Mesenchymal stem cell (in vitro differentiated cells and primary cell): ENCODE results near the gene EPS8L3.

ENCODE experiments used
- DNase-seq: peaks from one replicate; pipeline ENCODE4 v3.0.0-alpha.2; 2013
- H2AFZ ChIP-seq: one replicate; pipeline ENCODE4 v1.6.1; 2013; ENCODE audit warnings: low read depth, mild to moderate bottlenecking, control low read depth, inconsistent platforms, low read length, moderate library complexity
- H2AK5ac ChIP-seq: 2 replicates; pipeline ENCODE4 v1.6.1; 2013; ENCODE audit warnings: low read length, moderate library complexity, mild to moderate bottlenecking, inconsistent platforms; ENCODE audit not compliant: severe bottlenecking
- H2BK120ac ChIP-seq: one replicate; pipeline ENCODE4 v1.6.1; 2013; ENCODE audit warnings: low read depth, mild to moderate bottlenecking, inconsistent platforms, low read length, moderate library complexity
- H2BK12ac ChIP-seq, 2 experiments: one replicate each; pipeline ENCODE4 v1.6.1; 2013; ENCODE audit warnings: inconsistent platforms in 2 of 2, low read length in 2 of 2, mild to moderate bottlenecking in 2 of 2, moderate library complexity in 2 of 2, control low read depth in 1 of 2
- H2BK15ac ChIP-seq: one replicate; pipeline ENCODE4 v1.6.1; 2013; ENCODE audit warnings: mild to moderate bottlenecking, low read depth, inconsistent platforms; ENCODE audit not compliant: poor library complexity, severe bottlenecking
- H2BK5ac ChIP-seq: 2 replicates; pipeline ENCODE4 v1.6.1; 2013; ENCODE audit warnings: low read depth, mild to moderate bottlenecking, low read length, control low read depth, inconsistent platforms; ENCODE audit not compliant: poor library complexity, severe bottlenecking
- H3K14ac ChIP-seq, 2 experiments: one replicate each; pipeline ENCODE4 v1.6.1; 2013; ENCODE audit warnings: inconsistent platforms in 2 of 2, low read length in 2 of 2, control low read depth in 1 of 2, mild to moderate bottlenecking in 1 of 2, moderate library complexity in 1 of 2
- H3K18ac ChIP-seq, 2 experiments: one replicate each; pipeline ENCODE4 v1.6.1; 2013; ENCODE audit warnings: inconsistent platforms in 2 of 2, low read length in 2 of 2, control low read depth in 1 of 2, low read depth in 1 of 2, mild to moderate bottlenecking in 1 of 2
- H3K23ac ChIP-seq, 2 experiments: one replicate each; pipeline ENCODE4 v1.6.1; 2013; ENCODE audit warnings: inconsistent platforms in 2 of 2, low read length in 2 of 2, mild to moderate bottlenecking in 2 of 2, moderate library complexity in 2 of 2, control low read depth in 1 of 2
- H3K27ac ChIP-seq: 2 replicates; pipeline ENCODE4 v1.5.1; 2013; ENCODE audit warnings: mild to moderate bottlenecking, moderate library complexity, low read length, control low read depth, inconsistent platforms; ENCODE audit not compliant: poor library complexity, severe bottlenecking
- H3K27me3 ChIP-seq, 2 experiments: 2 replicates each; pipeline versions ENCODE4 v1.6.1 to v1.7.0; 2013; ENCODE audit warnings: low read length in 2 of 2, mild to moderate bottlenecking in 2 of 2, moderate library complexity in 2 of 2, control low read depth in 1 of 2, inconsistent platforms in 1 of 2; ENCODE audit not compliant: control insufficient read depth in 1 of 2, insufficient read depth in 1 of 2
- H3K36me3 ChIP-seq, 2 experiments: 2 replicates each; pipeline versions ENCODE4 v1.6.1 to v1.7.0; 2013; ENCODE audit warnings: low read length in 2 of 2, control low read depth in 1 of 2, inconsistent platforms in 1 of 2, low read depth in 1 of 2, mild to moderate bottlenecking in 1 of 2; ENCODE audit not compliant: insufficient read depth in 2 of 2, control insufficient read depth in 1 of 2
- H3K4ac ChIP-seq, 2 experiments: one replicate each; pipeline ENCODE4 v1.6.1; 2013; ENCODE audit warnings: inconsistent platforms in 2 of 2, low read length in 2 of 2, mild to moderate bottlenecking in 2 of 2, moderate library complexity in 2 of 2, control low read depth in 1 of 2, low read depth in 1 of 2
- H3K4me1 ChIP-seq: 2 replicates; pipeline ENCODE4 v1.6.1; 2013; ENCODE audit warnings: low read depth, low read length, control low read depth; ENCODE audit not compliant: control insufficient read depth, insufficient read depth
- H3K4me2 ChIP-seq: 2 replicates; pipeline ENCODE4 v1.6.1; 2013; ENCODE audit warnings: low read length, mild to moderate bottlenecking, inconsistent platforms; ENCODE audit not compliant: poor library complexity, severe bottlenecking
- H3K4me3 ChIP-seq, 2 experiments: 2 replicates each; pipeline versions ENCODE4 v1.5.1 to v1.7.0; 2013; ENCODE audit warnings: low read length in 2 of 2, mild to moderate bottlenecking in 2 of 2, control low read depth in 1 of 2, low read depth in 1 of 2; ENCODE audit not compliant: insufficient read depth in 1 of 2
- H3K79me1 ChIP-seq: replicated peaks from 2 replicates; pipeline ENCODE4 v1.6.1; 2013; ENCODE audit warnings: mild to moderate bottlenecking, control low read depth, low read length, inconsistent platforms; ENCODE audit not compliant: poor library complexity, severe bottlenecking
- H3K9ac ChIP-seq: 2 replicates; pipeline ENCODE4 v1.7.0; 2013; ENCODE audit warnings: mild to moderate bottlenecking, low read length, moderate library complexity
- H3K9me3 ChIP-seq: 2 replicates; pipeline ENCODE4 v1.7.0; 2013; ENCODE audit warnings: mild to moderate bottlenecking, low read length; ENCODE audit not compliant: control insufficient read depth
- H4K8ac ChIP-seq: one replicate; pipeline ENCODE4 v1.6.1; 2013; ENCODE audit warnings: inconsistent platforms, mild to moderate bottlenecking, low read length, moderate library complexity
- H4K91ac ChIP-seq: one replicate; pipeline ENCODE4 v1.6.1; 2013; ENCODE audit warnings: mild to moderate bottlenecking, low read length, inconsistent platforms
- WGBS: methylation state at CpG from one replicate; pipeline ENCODE4 v1.1.7; 2013; ENCODE audit warnings: mixed read lengths; 5-methylcytosine and 5-hydroxymethylcytosine counted together

EPS8L3 gene

GRCh38 chr1:109717729-109718128 is 46.0 kb downstream of the EPS8L3 start:
- H2BK5ac ChIP-seq = no peak overlapping the region
- 89% methylated on average over 5 of the region's 5 CpGs for WGBS
- no peak overlapping the region for H2BK120ac ChIP-seq

GRCh38 chr1:109716570-109717090 is 47.1 kb downstream of the EPS8L3 start:
- Histone ChIP-seq H2AK5ac (no peak overlapping the region), H2BK15ac (peak overlapping the region; percentile 84), H3K14ac (no peak overlapping the region), H3K23ac (no peak overlapping the region), H3K4ac (no peak overlapping the region), H3K9ac (no peak overlapping the region), H2BK120ac (no peak overlapping the region), H2BK5ac (no peak overlapping the region), H2AFZ (no peak overlapping the region), H3K36me3 (no peaks in the 10 kb centered on the region), H3K27me3 (peaks cover 2 to 3% of the 10 kb centered on the region in 2 experiments), H3K4me3 (no peak overlapping the region), H4K8ac (no peak overlapping the region), H3K18ac (no peak overlapping the region), H3K27ac (no peak overlapping the region), H2BK12ac (no peak overlapping the region), H3K79me1 (no peaks in the 10 kb centered on the region), H4K91ac (no peak overlapping the region), H3K4me1 (peaks cover 3% of the 10 kb centered on the region), H3K9me3 (no peaks in the 10 kb centered on the region), H3K4me2 (no peak overlapping the region)
- WGBS = 93% methylated on average over 3 of the region's 3 CpGs
- DNase-seq = no peak

More at GRCh38 chr1:109717729-109718128, 46.0 kb downstream of the EPS8L3 start:
- Histone ChIP-seq H3K79me1 (no peaks in the 10 kb centered on the region), H3K23ac (no peak overlapping the region), H3K4me3 (no peak overlapping the region), H4K91ac (peak overlapping the region; percentile 11), H3K14ac (no peak overlapping the region), H3K27ac (no peak overlapping the region), H2AFZ (no peak overlapping the region), H4K8ac (no peak overlapping the region), H3K27me3 (peaks cover 2 to 3% of the 10 kb centered on the region in 2 experiments), H3K4me2 (no peak overlapping the region), H3K4me1 (peaks cover 2% of the 10 kb centered on the region), H3K9me3 (peaks cover 3% of the 10 kb centered on the region), H2AK5ac (no peak overlapping the region), H2BK12ac (peak overlapping the region; percentile 57 to 80), H3K4ac (no peak overlapping the region), H3K18ac (no peak overlapping the region), H3K9ac (no peak overlapping the region), H2BK15ac (no peak overlapping the region), H3K36me3 (no peaks in the 10 kb centered on the region)
- no peak for DNase-seq

GRCh38 chr1:109716121-109716520 is 47.6 kb downstream of the EPS8L3 start:
- Histone ChIP-seq H3K23ac (no peak overlapping the region), H2AK5ac (no peak overlapping the region), H3K4me3 (no peak overlapping the region), H3K4ac (no peak overlapping the region), H3K27ac (no peak overlapping the region), H3K4me1 (peaks cover 3% of the 10 kb centered on the region), H2BK5ac (no peak overlapping the region), H2BK12ac (no peak overlapping the region), H3K27me3 (peaks cover 2 to 3% of the 10 kb centered on the region in 2 experiments), H4K8ac (no peak overlapping the region), H2BK15ac (peak overlapping the region; percentile 84), H3K14ac (no peak overlapping the region), H2AFZ (no peak overlapping the region), H3K9ac (no peak overlapping the region), H3K9me3 (no peaks in the 10 kb centered on the region), H2BK120ac (no peak overlapping the region), H3K4me2 (no peak overlapping the region), H3K18ac (no peak overlapping the region), H3K36me3 (no peaks in the 10 kb centered on the region), H3K79me1 (no peaks in the 10 kb centered on the region), H4K91ac (no peak overlapping the region)
- whole genome bisulfite sequencing = 88% methylated on average over 2 of the region's 3 CpGs
- no peak for DNase-seq

GRCh38 chr1:109714661-109715372 is 48.9 kb downstream of the EPS8L3 start:
- Histone ChIP-seq H3K27me3 (peaks cover 2 to 3% of the 10 kb centered on the region in 2 experiments), H3K4me2 (no peak overlapping the region), H2AK5ac (no peak overlapping the region), H3K23ac (no peak overlapping the region), H3K4ac (no peak overlapping the region), H3K27ac (no peak overlapping the region), H3K4me3 (no peak overlapping the region), H2BK15ac (no peak overlapping the region), H2AFZ (no peak overlapping the region), H4K91ac (no peak overlapping the region), H2BK5ac (no peak overlapping the region), H2BK120ac (no peak overlapping the region), H3K18ac (no peak overlapping the region), H2BK12ac (no peak overlapping the region), H3K79me1 (no peaks in the 10 kb centered on the region), H3K9me3 (no peaks in the 10 kb centered on the region), H3K4me1 (peaks cover 3% of the 10 kb centered on the region), H3K36me3 (no peaks in the 10 kb centered on the region), H3K14ac (no peak overlapping the region), H4K8ac (no peak overlapping the region), H3K9ac (no peak overlapping the region)
- no peak for DNase-seq
- 91% methylated on average over 12 of the region's 12 CpGs for WGBS
